Erythroblast (primary cell): ENCODE data around the gene EPB41L2.

ENCODE experiments used
- GATA1 ChIP-seq: IDR thresholded peaks from 2 replicates; pipeline ENCODE4 v1.6.1; 2011; ENCODE audit warnings: low read depth, mild to moderate bottlenecking, control low read depth, low read length, moderate library complexity
- POLR2A ChIP-seq: IDR thresholded peaks from 2 replicates; pipeline ENCODE4 v1.6.1; 2011; ENCODE audit warnings: mild to moderate bottlenecking, low read length

DNA sequence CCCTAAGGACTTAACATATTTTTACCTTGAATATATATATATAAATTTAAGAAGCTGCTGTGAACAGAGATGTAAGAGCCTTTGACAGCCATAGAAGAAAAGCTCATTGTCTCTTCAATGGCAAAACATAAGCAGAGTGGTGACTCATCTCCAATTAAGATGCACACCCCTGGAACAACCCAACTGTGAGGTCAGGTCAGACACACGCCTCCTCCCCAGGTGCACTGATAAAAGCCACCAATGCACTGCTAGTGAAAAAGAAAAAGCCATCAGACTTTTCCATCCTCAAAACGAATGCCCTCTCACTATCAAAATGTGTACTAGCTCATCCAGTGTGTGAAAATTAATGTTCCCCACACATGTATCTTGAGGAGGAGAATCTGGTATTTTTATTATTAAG lies 135.7 kb downstream of the EPB41L2 start:
- TF ChIP-seq POLR2A (no peak), GATA1 (no peak)
